Measurements from ENCODE around the gene EEFSEC. TPM values are rescaled to one million over a fixed set of nuclear protein-coding genes. Genes with fewer than 3 reads are reported as not detected.

EEFSEC gene
- polyA plus RNA-seq, 1 experiment, result 16.3 TPM

GRCh38 chr3:128262457-128262856 lies 109.2 kb downstream of the EEFSEC start:
- ChIA-PET POLR2A (no interaction called here), CTCF (interaction anchor here (0.9 to 1.2 kb wide), 2 partner anchors 10 to 16 kb away, joined by 4 read pairs; no protein-coding TSS in a partner anchor)
- TF ChIP-seq CTCF (IDR thresholded peaks at IDR 0.05; ENCODE audit: insufficient read depth, low read depth, low read length), result no peak
- no peaks in the 10 kb centered on the region; the same call in 1 of the 2 replicates for H3K36me3 ChIP-seq (ENCODE audit: control insufficient read depth, insufficient read depth, low read length)
- no peak for DNase-seq (ENCODE audit: low read depth)
- no peak overlapping the region for H3K4me3 ChIP-seq (ENCODE audit: low read depth, low read length)
- no peaks in the 10 kb centered on the region for H3K27me3 ChIP-seq (ENCODE audit: control insufficient read depth, insufficient read depth, low read length)

GRCh38 chr3:128263118-128263517 lies 109.8 kb downstream of the EEFSEC start:
- Histone ChIP-seq H3K4me3 (ENCODE audit: low read depth, low read length) (no peak overlapping the region), H3K27me3 (ENCODE audit: control insufficient read depth, insufficient read depth, low read length) (no peaks in the 10 kb centered on the region), H3K36me3 (ENCODE audit: control insufficient read depth, insufficient read depth, low read length) (no peaks in the 10 kb centered on the region; the same call in 1 of the 2 replicates)
- POLR2A ChIA-PET, result no interaction called here
- CTCF ChIA-PET, result interaction anchor here (1.2 kb wide), 1 partner anchor 15 kb away, joined by 4 read pairs; no protein-coding TSS in a partner anchor
- DNase-seq (ENCODE audit: low read depth), result no peak
- TF ChIP-seq CTCF (IDR thresholded peaks at IDR 0.05; ENCODE audit: insufficient read depth, low read depth, low read length), result no peak

GRCh38 chr3:128263946-128264345 lies 110.7 kb downstream of the EEFSEC start:
- POLR2A ChIA-PET, result no interaction called here
- no peak for DNase-seq (ENCODE audit: low read depth)
- Histone ChIP-seq H3K36me3 (ENCODE audit: control insufficient read depth, insufficient read depth, low read length) (no peaks in the 10 kb centered on the region; the same call in 1 of the 2 replicates), H3K4me3 (ENCODE audit: low read depth, low read length) (no peak overlapping the region), H3K27me3 (ENCODE audit: control insufficient read depth, insufficient read depth, low read length) (no peaks in the 10 kb centered on the region)
- CTCF ChIA-PET, result interaction anchor here (0.9 kb wide), 1 partner anchor 29 kb away, joined by 4 read pairs; no protein-coding TSS in a partner anchor
- no peak for TF ChIP-seq CTCF (IDR thresholded peaks at IDR 0.05; ENCODE audit: insufficient read depth, low read depth, low read length)

- CTCF ChIA-PET, result no interaction called here
- DNase-seq (ENCODE audit: low read depth), result no peak
- no peaks in the 10 kb centered on the region for H3K27me3 ChIP-seq (ENCODE audit: control insufficient read depth, insufficient read depth, low read length)
- no peaks in the 10 kb centered on the region; the same call in none of the 2 replicates for H3K36me3 ChIP-seq (ENCODE audit: control insufficient read depth, insufficient read depth, low read length)
- TF ChIP-seq CTCF (IDR thresholded peaks at IDR 0.05; ENCODE audit: insufficient read depth, low read depth, low read length), result no peak
- H3K4me3 ChIP-seq (ENCODE audit: low read depth, low read length), result no peak overlapping the region
- POLR2A ChIA-PET, result no interaction called here
Measured at GRCh38 chr3:128266453-128266852, 113.2 kb downstream of the EEFSEC start.

- CTCF ChIA-PET, result no interaction called here
- TF ChIP-seq CTCF (IDR thresholded peaks at IDR 0.05; ENCODE audit: insufficient read depth, low read depth, low read length), result no peak
- Histone ChIP-seq H3K36me3 (ENCODE audit: control insufficient read depth, insufficient read depth, low read length) (no peaks in the 10 kb centered on the region; the same call in none of the 2 replicates), H3K27me3 (ENCODE audit: control insufficient read depth, insufficient read depth, low read length) (no peaks in the 10 kb centered on the region), H3K4me3 (ENCODE audit: low read depth, low read length) (no peak overlapping the region)
- DNase-seq (ENCODE audit: low read depth), result no peak
- POLR2A ChIA-PET, result no interaction called here
Measured at GRCh38 chr3:128267541-128267940, 114.3 kb downstream of the EEFSEC start.

Measured in BJ (cell line).